Loucy (cell line): ENCODE results near the gene CACNA2D3.

Source experiments
- H2AFZ ChIP-seq: fragments of 200-600 bp; sonication (generic); 2 replicates; pipeline ENCODE4 v1.6.0; 2016; ENCODE audit warnings: antibody characterized with exemption, mild to moderate bottlenecking, low read length, moderate library complexity
- H3F3A ChIP-seq: fragments of 200-600 bp; 2 replicates; pipeline ENCODE4 v1.6.0; 2016; ENCODE audit warnings: antibody characterized with exemption, low read depth, mild to moderate bottlenecking
- H3K27me3 ChIP-seq: fragments of 200-600 bp; sonication (generic); 2 replicates; pipeline ENCODE4 v1.6.1; 2014; ENCODE audit warnings: low read length, mild to moderate bottlenecking; ENCODE audit not compliant: insufficient read depth, poor library complexity, severe bottlenecking
- H3K36me3 ChIP-seq: fragments of 200-600 bp; sonication (generic); 2 replicates; pipeline ENCODE4 v1.6.1; 2016; ENCODE audit warnings: low read length; ENCODE audit not compliant: insufficient read depth
- H3K4me1 ChIP-seq: fragments of 200-600 bp; sonication (generic); 2 replicates; pipeline ENCODE4 v1.5.1; 2014; ENCODE audit warnings: low read length, mild to moderate bottlenecking; ENCODE audit not compliant: insufficient read depth, poor library complexity, severe bottlenecking
- H3K4me2 ChIP-seq: fragments of 200-600 bp; sonication (generic); 2 replicates; pipeline ENCODE4 v1.6.0; 2014; ENCODE audit warnings: antibody characterized with exemption, low read length, low read depth, mild to moderate bottlenecking; ENCODE audit not compliant: poor library complexity, severe bottlenecking
- H3K4me3 ChIP-seq: fragments of 200-600 bp; sonication (generic); 2 replicates; pipeline ENCODE4 v1.5.1; 2014; ENCODE audit warnings: low read length, mild to moderate bottlenecking, mixed read lengths; ENCODE audit not compliant: poor library complexity, severe bottlenecking
- H3K79me2 ChIP-seq: fragments of 200-600 bp; sonication (generic); 2 replicates; pipeline ENCODE4 v1.6.1; 2014; ENCODE audit warnings: low read length; ENCODE audit not compliant: insufficient read depth
- H3K9ac ChIP-seq: fragments of 200-600 bp; sonication (generic); 2 replicates; pipeline ENCODE4 v1.6.0; 2014; ENCODE audit warnings: mild to moderate bottlenecking, low read depth, low read length, moderate library complexity; ENCODE audit not compliant: poor library complexity, severe bottlenecking
- H3K9me2 ChIP-seq: fragments of 200-600 bp; sonication (generic); replicated peaks from 2 replicates; pipeline ENCODE4 v1.6.1; 2016; ENCODE audit warnings: low read depth, low read length, mixed read lengths
- H3K9me3 ChIP-seq: fragments of 200-600 bp; sonication (generic); 2 replicates; pipeline ENCODE4 v1.6.1; 2014; ENCODE audit warnings: mild to moderate bottlenecking, antibody characterized with exemption, low read length, low read depth; ENCODE audit not compliant: insufficient read depth
- H4K20me1 ChIP-seq: fragments of 200-600 bp; sonication (generic); 2 replicates; pipeline ENCODE4 v1.6.0; 2014; ENCODE audit warnings: antibody characterized with exemption, low read length, mild to moderate bottlenecking; ENCODE audit not compliant: insufficient read depth, poor library complexity, severe bottlenecking
- CTCF ChIP-seq: fragments of 200-600 bp; sonication (generic); conservative IDR thresholded peaks from 2 replicates; pipeline ENCODE4 v1.5.1; 2014; ENCODE audit warnings: mild to moderate bottlenecking, antibody characterized with exemption, low read length
- EZH2phosphoT487 ChIP-seq: fragments of 200-600 bp; IDR thresholded peaks from 2 replicates; pipeline ENCODE4 v1.6.1; 2018; ENCODE audit warnings: antibody characterized with exemption, mild to moderate bottlenecking, moderate library complexity, borderline replicate concordance

CACNA2D3 gene

DNA sequence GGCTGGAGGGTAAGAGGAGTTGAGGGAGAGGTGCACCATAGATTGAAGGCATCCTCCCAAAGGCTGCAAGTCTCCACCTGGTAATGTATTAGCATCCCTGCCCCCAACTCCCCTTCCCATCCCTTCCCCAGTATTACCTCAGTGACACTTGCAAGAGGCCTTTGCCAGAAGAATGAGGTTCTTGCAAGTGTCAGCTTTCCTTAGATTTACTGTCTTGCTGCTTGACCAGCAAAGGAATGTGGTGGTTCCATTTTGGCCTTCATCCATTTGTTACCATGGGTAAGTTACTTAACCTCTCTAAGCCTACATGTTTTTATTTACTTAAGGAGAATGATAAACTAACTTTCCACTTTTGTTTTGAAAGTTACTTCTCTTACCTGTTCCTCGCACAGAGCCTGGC lies 696.6 kb downstream of the CACNA2D3 start:
- no peak overlapping the region for H2AFZ ChIP-seq
- no peak overlapping the region for H3K4me3 ChIP-seq
- TF ChIP-seq EZH2phosphoT487 (no peak), CTCF (no peak)
- no peaks in the 10 kb centered on the region for H3F3A ChIP-seq
- H3K9ac ChIP-seq = no peak overlapping the region
- no peak overlapping the region for H3K4me2 ChIP-seq
- H3K4me1 ChIP-seq = no peaks in the 10 kb centered on the region
- no peaks in the 10 kb centered on the region for H3K9me2 ChIP-seq
- no peaks in the 10 kb centered on the region for H3K36me3 ChIP-seq
- H3K79me2 ChIP-seq = no peaks in the 10 kb centered on the region
- no peaks in the 10 kb centered on the region for H3K9me3 ChIP-seq
- no peaks in the 10 kb centered on the region for H3K27me3 ChIP-seq
- H4K20me1 ChIP-seq = no peaks in the 10 kb centered on the region

DNA sequence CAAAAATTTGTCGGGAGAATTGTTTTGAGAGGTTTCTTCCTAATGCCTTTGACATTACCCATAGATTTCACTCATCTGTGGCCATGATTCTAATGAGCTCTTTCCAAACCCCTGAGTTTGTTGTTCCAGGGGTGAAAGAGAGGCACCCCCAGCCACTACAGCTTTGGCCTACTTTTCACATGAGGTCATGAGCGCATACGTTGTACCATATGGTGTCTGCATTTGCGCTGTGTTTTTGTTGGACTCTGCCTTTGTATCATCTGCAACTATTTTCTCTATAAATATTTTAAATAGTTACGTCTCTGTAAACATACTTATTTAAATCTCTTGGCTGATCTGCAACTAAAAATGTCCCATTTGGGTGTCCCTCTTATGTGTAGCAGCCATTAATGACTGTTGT lies 697.6 kb downstream of the CACNA2D3 start:
- Histone ChIP-seq H3F3A (no peaks in the 10 kb centered on the region), H3K4me2 (no peak overlapping the region), H3K4me1 (no peaks in the 10 kb centered on the region), H3K9me2 (no peaks in the 10 kb centered on the region), H3K9ac (no peak overlapping the region), H3K36me3 (no peaks in the 10 kb centered on the region), H3K27me3 (no peaks in the 10 kb centered on the region), H4K20me1 (no peaks in the 10 kb centered on the region), H3K79me2 (no peaks in the 10 kb centered on the region), H3K4me3 (no peak overlapping the region), H2AFZ (no peak overlapping the region), H3K9me3 (no peaks in the 10 kb centered on the region)
- TF ChIP-seq CTCF (no peak), EZH2phosphoT487 (no peak)

DNA sequence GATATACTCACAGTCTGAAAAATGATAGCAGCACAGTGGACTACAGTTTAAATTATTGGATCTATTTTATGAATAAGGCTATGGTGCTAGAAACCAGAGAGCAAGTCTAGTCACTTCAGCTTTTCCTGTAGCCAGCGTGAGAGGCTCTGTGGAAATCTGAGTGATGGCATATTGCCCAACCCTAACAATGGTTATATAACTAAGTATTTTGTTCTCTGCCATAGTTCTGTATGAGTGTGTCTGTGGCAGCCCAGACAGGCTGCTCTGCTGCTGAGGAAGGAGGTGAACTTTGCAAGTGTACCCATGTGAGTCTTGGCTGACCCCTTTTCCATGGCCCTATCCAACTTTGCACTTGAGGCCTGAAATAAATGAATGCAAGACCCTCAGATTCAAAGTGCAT lies 699.9 kb downstream of the CACNA2D3 start:
- no peak overlapping the region for H3K4me3 ChIP-seq
- H3K4me2 ChIP-seq = no peak overlapping the region
- no peak overlapping the region for H3K9ac ChIP-seq
- no peaks in the 10 kb centered on the region for H3K27me3 ChIP-seq
- H3K9me2 ChIP-seq = no peaks in the 10 kb centered on the region
- H3F3A ChIP-seq = no peaks in the 10 kb centered on the region
- TF ChIP-seq CTCF (no peak), EZH2phosphoT487 (no peak)
- H4K20me1 ChIP-seq = no peaks in the 10 kb centered on the region
- no peak overlapping the region for H2AFZ ChIP-seq
- no peaks in the 10 kb centered on the region for H3K36me3 ChIP-seq
- no peaks in the 10 kb centered on the region for H3K9me3 ChIP-seq
- no peaks in the 10 kb centered on the region for H3K4me1 ChIP-seq
- H3K79me2 ChIP-seq = no peaks in the 10 kb centered on the region
